Erythroblast (primary cell): ENCODE measurements around the gene ARL5B.

Source experiments
- GATA1 ChIP-seq: IDR thresholded peaks from 2 replicates; pipeline ENCODE4 v1.6.1; 2011; ENCODE audit warnings: low read depth, mild to moderate bottlenecking, control low read depth, low read length, moderate library complexity
- POLR2A ChIP-seq: IDR thresholded peaks from 2 replicates; pipeline ENCODE4 v1.6.1; 2011; ENCODE audit warnings: mild to moderate bottlenecking, low read length

- no peak for TF ChIP-seq POLR2A
- no peak for TF ChIP-seq GATA1
Observed at GRCh38 chr10:18660816-18661431, 1.7 kb downstream of the ARL5B start.
